ENCODE measurements around the gene PLEKHS1.

Gene PLEKHS1

DNA sequence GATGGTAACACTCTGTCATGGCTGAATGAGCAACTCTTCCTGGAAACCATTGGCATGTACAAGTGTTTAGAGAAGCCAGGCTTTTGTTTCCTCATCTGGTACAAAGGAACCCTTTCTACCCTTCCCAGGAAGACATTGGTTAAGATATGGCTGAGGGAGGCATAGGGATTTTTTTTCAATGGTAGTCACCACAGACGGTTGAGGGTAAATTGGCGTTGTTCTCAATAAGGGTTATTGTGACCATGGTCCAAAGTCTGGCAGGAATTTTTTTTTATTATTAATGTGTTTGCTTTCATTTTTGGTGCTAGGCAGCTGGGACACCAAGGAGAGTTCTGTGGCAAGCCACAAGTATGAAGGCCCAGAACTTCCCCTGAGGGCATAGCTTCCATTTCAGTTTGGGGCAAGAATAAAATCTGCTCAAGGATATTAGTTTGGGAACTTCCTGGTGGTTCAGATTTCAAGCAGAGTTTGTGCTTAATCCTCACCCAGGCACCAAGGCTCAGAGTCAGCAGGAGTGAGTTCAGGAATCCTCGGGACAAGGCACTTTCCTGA, at the start of gene PLEKHS1:
TSS of gene PLEKHS1 (plus strand) at position 502 of the 552 bp plus-strand sequence. CDS start 3,596 bp downstream, outside the sequence.
- CTCF ChIA-PET, result interaction anchor here (0.6 kb wide), 1 partner anchor 1243 kb away, joined by 3 read pairs; no protein-coding TSS in a partner anchor
- no peak for DNase-seq (ENCODE audit: extremely low spot score)
- TF ChIP-seq TARDBP (IDR thresholded peaks at IDR 0.05), result no peak
- TF ChIP-seq ARNT (IDR thresholded peaks at IDR 0.05), result no peak
- no peak for TF ChIP-seq L3MBTL2 (conservative IDR thresholded peaks at IDR 0.05)
- TF ChIP-seq ELF4 (IDR thresholded peaks at IDR 0.05), result no peak
- TF ChIP-seq SUZ12 (IDR thresholded peaks at IDR 0.05), result no peak
- no peak for TF ChIP-seq NFRKB (IDR thresholded peaks at IDR 0.05)
- no peak for TF ChIP-seq SP1 (IDR thresholded peaks at IDR 0.05)
- TF ChIP-seq FOXA1 (IDR thresholded peaks at IDR 0.05), result no peak
- TF ChIP-seq CTBP1 (IDR thresholded peaks at IDR 0.05; ENCODE audit: borderline replicate concordance), result no peak
- TF ChIP-seq ZNF384 (IDR thresholded peaks at IDR 0.05), result no peak
- no peak for TF ChIP-seq LEF1 (IDR thresholded peaks at IDR 0.05; ENCODE audit: borderline replicate concordance)
- TF ChIP-seq, protein P1, sequence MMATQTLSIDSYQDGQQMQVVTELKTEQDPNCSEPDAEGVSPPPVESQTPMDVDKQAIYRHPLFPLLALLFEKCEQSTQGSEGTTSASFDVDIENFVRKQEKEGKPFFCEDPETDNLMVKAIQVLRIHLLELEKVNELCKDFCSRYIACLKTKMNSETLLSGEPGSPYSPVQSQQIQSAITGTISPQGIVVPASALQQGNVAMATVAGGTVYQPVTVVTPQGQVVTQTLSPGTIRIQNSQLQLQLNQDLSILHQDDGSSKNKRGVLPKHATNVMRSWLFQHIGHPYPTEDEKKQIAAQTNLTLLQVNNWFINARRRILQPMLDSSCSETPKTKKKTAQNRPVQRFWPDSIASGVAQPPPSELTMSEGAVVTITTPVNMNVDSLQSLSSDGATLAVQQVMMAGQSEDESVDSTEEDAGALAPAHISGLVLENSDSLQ (IDR thresholded peaks at IDR 0.05), result no peak
- TF ChIP-seq HDGF (IDR thresholded peaks at IDR 0.05; ENCODE audit: borderline replicate concordance), result no peak
- no peak for TF ChIP-seq FOXK2 (IDR thresholded peaks at IDR 0.05)
- TF ChIP-seq FOXM1 (IDR thresholded peaks at IDR 0.05; ENCODE audit: borderline replicate concordance), result no peak
- TF ChIP-seq BHLHE40 (IDR thresholded peaks at IDR 0.05; ENCODE audit: borderline replicate concordance), result no peak
- POLR2A ChIA-PET, result no interaction called here

DNA sequence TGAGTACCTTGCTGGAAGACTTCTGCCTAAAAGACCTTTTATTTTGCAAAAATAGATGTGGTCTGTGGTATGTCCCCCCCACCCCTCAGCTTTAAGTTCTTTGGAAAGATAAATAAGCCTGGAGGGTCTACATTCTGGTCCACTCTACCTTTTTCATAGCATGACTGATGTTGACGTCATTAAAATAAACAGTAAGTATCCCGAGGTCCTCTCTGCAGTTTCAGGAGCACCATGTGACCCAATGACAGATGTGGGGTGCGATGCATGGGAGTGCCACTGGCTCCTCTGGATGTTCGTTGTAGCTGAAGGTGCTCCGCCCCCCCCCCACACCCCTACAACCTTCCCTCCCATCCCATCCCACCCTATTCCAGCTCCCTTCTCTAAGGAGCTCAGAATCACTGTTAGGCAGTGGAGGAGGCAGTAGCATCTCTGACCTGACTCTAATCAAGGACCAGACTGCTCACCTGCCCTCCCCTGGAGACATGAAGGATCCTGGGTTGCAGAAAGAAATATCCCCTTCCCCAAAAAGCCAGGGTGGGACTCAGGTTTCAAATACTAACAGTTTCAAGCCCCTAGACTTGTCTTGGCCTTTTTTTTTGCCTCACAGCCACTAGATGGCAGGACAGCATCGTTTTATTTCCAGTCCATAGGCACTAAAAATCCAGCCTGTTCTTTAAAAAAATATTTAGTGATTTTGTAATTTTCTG, 46.7 kb upstream of the PLEKHS1 start:
- no peak for TF ChIP-seq HDGF (IDR thresholded peaks at IDR 0.05; ENCODE audit: borderline replicate concordance)
- TF ChIP-seq CTBP1 (IDR thresholded peaks at IDR 0.05; ENCODE audit: borderline replicate concordance), result no peak
- no peak for TF ChIP-seq FOXK2 (IDR thresholded peaks at IDR 0.05)
- DNase-seq (ENCODE audit: extremely low spot score), result peak; percentile 50
- ChIA-PET CTCF (interaction anchor here (0.5 to 1.0 kb wide), 8 partner anchors 14 to 1099 kb away, joined by 3 to 9 read pairs (median 4); no protein-coding TSS in a partner anchor), POLR2A (no interaction called here)

DNA sequence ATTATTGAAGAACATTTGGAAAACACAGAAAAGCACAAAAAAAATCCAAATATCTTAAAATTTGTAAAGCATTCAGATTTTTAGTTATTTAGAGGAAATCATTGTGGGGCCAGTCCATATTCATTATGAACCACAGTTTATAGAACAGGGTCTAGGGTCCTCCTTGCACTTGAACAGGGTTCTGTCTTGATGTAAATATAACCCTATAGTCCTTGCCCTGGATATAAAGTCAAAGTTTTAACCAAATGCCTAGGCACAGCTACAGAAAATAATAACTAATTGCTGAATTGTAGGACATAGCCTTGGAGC, 46.2 kb upstream of the PLEKHS1 start:
- TF ChIP-seq L3MBTL2 (conservative IDR thresholded peaks at IDR 0.05), result no peak
- POLR2A ChIA-PET, result no interaction called here
- DNase-seq (ENCODE audit: extremely low spot score), result no peak
- CTCF ChIA-PET, result interaction anchor here (1.0 kb wide), 1 partner anchor 363 kb away, joined by 3 read pairs; no protein-coding TSS in a partner anchor

DNA sequence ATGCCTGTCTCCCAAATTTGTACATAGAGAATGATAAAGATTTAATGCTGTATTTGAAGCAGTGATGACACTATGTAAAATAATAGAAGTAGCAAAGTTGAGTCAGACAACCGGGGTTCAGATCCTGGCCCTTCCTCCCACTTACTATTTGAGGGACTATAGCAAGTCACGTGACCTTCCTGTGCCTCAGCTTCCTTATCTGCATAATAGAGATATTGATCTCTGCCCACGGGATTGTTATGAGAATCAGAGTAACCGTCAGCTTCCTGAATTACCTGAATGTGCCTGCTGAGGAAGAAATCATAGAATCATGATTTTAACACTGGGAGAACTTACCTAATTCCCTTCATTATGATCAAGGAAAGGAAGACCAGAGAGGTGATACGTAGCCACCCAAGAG, 44.9 kb upstream of the PLEKHS1 start:
- POLR2A ChIA-PET, result no interaction called here
- DNase-seq (ENCODE audit: extremely low spot score), result no peak
- CTCF ChIA-PET, result no interaction called here
- no peak for TF ChIP-seq NFRKB (IDR thresholded peaks at IDR 0.05)
- TF ChIP-seq FOXA1 (IDR thresholded peaks at IDR 0.05), result no peak
- no peak for TF ChIP-seq LEF1 (IDR thresholded peaks at IDR 0.05; ENCODE audit: borderline replicate concordance)
- no peak for TF ChIP-seq SP1 (IDR thresholded peaks at IDR 0.05)
- TF ChIP-seq TARDBP (IDR thresholded peaks at IDR 0.05), result no peak
- TF ChIP-seq L3MBTL2 (conservative IDR thresholded peaks at IDR 0.05), result no peak
- TF ChIP-seq ELF4 (IDR thresholded peaks at IDR 0.05), result no peak
- TF ChIP-seq FOXK2 (IDR thresholded peaks at IDR 0.05), result no peak
- no peak for TF ChIP-seq BHLHE40 (IDR thresholded peaks at IDR 0.05; ENCODE audit: borderline replicate concordance)
- no peak for TF ChIP-seq ZNF384 (IDR thresholded peaks at IDR 0.05)
- TF ChIP-seq CTBP1 (IDR thresholded peaks at IDR 0.05; ENCODE audit: borderline replicate concordance), result no peak
- no peak for TF ChIP-seq SUZ12 (IDR thresholded peaks at IDR 0.05)

DNA sequence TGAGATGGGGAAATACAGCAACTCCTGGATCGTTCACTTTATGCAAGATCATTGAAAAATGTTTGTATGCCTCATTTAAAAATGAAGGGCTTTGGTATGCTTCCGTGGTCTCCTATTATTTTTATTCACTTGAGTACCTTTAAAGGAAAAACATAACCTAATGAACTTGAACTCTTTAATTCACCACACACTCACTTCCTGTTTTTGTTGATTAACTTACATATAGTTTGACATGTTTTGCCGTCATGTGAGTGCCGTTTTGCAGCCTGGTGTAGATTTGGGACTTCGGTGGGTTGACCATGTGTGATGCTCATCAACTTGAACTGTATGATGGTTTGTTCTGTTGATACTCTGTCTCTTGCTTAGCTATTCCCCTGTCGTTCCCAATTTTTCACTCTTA, 42.8 kb upstream of the PLEKHS1 start:
- POLR2A ChIA-PET, result no interaction called here
- CTCF ChIA-PET, result no interaction called here
- no peak for TF ChIP-seq SUZ12 (IDR thresholded peaks at IDR 0.05)
- TF ChIP-seq NFRKB (IDR thresholded peaks at IDR 0.05), result no peak
- no peak for TF ChIP-seq ELF4 (IDR thresholded peaks at IDR 0.05)
- no peak for TF ChIP-seq ZNF384 (IDR thresholded peaks at IDR 0.05)
- TF ChIP-seq SP1 (IDR thresholded peaks at IDR 0.05), result no peak
- no peak for TF ChIP-seq FOXM1 (IDR thresholded peaks at IDR 0.05; ENCODE audit: borderline replicate concordance)
- TF ChIP-seq FOXK2 (IDR thresholded peaks at IDR 0.05), result no peak
- TF ChIP-seq HDGF (IDR thresholded peaks at IDR 0.05; ENCODE audit: borderline replicate concordance), result no peak
- TF ChIP-seq BHLHE40 (IDR thresholded peaks at IDR 0.05; ENCODE audit: borderline replicate concordance), result no peak
- no peak for TF ChIP-seq ARNT (IDR thresholded peaks at IDR 0.05)
- no peak for DNase-seq (ENCODE audit: extremely low spot score)

DNA sequence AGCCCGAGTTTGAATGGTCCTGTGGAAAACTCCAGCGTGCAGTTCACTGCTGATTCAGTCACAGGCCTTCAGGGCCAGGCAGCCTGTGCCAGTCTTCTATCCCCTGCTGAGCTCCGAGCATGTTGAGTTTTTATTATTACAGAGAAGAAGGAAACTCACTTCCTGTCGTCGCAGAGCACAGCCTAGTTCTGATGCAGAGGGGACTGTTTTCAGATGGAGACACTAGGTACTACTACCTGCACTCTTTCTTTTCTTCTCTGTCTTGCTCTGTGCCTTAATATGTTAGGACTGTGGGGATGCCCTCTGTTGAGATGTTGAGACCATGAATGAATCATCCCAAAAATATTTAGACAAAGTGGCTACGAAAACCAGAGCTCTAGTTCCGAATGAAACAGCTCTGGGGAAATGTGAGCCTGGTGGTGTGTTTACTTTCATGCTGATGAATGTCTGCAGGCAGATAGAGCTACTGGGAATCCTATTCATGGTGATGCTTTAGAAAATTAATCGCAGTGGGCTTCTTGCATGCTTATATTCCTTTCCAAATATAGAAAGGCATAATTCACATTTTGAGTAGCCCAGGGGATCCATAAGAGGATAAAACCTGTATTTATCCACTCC, 42.2 kb upstream of the PLEKHS1 start:
- no peak for TF ChIP-seq ELF4 (IDR thresholded peaks at IDR 0.05)
- no peak for TF ChIP-seq SP1 (IDR thresholded peaks at IDR 0.05)
- no peak for TF ChIP-seq SUZ12 (IDR thresholded peaks at IDR 0.05)
- no peak for TF ChIP-seq ARNT (IDR thresholded peaks at IDR 0.05)
- TF ChIP-seq FOXM1 (IDR thresholded peaks at IDR 0.05; ENCODE audit: borderline replicate concordance), result no peak
- no peak for TF ChIP-seq CTBP1 (IDR thresholded peaks at IDR 0.05; ENCODE audit: borderline replicate concordance)
- TF ChIP-seq ZNF384 (IDR thresholded peaks at IDR 0.05), result no peak
- no peak for TF ChIP-seq L3MBTL2 (conservative IDR thresholded peaks at IDR 0.05)
- no peak for TF ChIP-seq FOXA1 (IDR thresholded peaks at IDR 0.05)
- no peak for TF ChIP-seq NFRKB (IDR thresholded peaks at IDR 0.05)
- TF ChIP-seq, protein P1 (IDR thresholded peaks at IDR 0.05), result no peak
- no peak for TF ChIP-seq HDGF (IDR thresholded peaks at IDR 0.05; ENCODE audit: borderline replicate concordance)
- TF ChIP-seq LEF1 (IDR thresholded peaks at IDR 0.05; ENCODE audit: borderline replicate concordance), result no peak
- TF ChIP-seq TARDBP (IDR thresholded peaks at IDR 0.05), result no peak
- TF ChIP-seq FOXK2 (IDR thresholded peaks at IDR 0.05), result no peak
- no peak for TF ChIP-seq BHLHE40 (IDR thresholded peaks at IDR 0.05; ENCODE audit: borderline replicate concordance)
- peak; percentile 30 for DNase-seq (ENCODE audit: extremely low spot score)
- ChIA-PET POLR2A (no interaction called here), CTCF (no interaction called here)

Data from HEK293T (cell line).